Right renal pelvis (tissue), 4 donors: ENCODE data around the gene SMIM38. TPM values are rescaled to one million over a fixed set of nuclear protein-coding genes. Genes with fewer than 3 reads are reported as not detected.

ENCODE experiments used
- DNase-seq, 4 donors: peaks; one replicate each; pipeline ENCODE4 v3.0.0-alpha.2; 2013; ENCODE audit warnings: low read depth in 4 of 4, low spot score in 3 of 4, missing footprints in 1 of 4
- polyA plus RNA-seq, 4 donors: library from polyadenylated mRNA; unstranded; fragments of 120-200 nt; gene quantifications; one replicate each; pipeline ENCODE4 v1.2.1, GENCODE V29; 2013; ENCODE audit not compliant: insufficient read length in 4 of 4

SMIM38 gene
- polyA plus RNA-seq, 4 donors, result 0.35 to 1.1 (median 0.47) TPM

DNA sequence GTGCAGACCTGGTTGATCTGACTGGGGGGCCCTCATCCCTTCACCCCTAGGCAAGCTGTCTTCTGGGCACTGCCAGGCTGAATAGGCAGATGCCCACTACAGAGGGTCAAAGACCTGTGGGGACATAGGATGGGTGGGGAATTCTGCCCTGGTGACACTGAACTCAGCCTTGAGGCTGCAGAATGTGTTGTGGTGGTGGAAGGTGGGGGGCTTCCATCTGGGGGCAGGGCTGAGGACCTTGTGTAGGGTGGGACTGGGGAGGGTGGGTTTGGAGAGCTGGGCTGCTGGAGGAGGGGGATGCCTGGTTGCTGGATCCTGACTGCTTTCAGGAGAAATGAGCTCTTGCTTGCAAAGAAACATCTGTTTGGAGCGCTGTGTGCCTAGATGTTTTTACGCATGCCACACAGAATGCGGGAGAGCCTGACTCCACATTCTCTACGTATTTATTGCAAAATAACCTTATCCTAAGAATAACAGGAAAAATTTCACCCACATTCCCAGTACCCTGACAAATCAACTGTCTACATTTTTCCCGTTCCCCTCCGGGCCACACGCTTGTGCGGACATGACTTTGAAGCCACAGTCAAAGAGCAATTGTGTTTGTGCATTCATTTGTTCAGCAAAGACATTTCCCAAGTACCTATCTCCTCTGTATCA is 18.3 kb downstream of the SMIM38 start:
- DNase-seq, result no peak

GRCh38 chr11:69174841-69175240 is 19.1 kb downstream of the SMIM38 start:
- no peak for DNase-seq

GRCh38 chr11:69178819-69179482 is 23.2 kb downstream of the SMIM38 start:
- no peak for DNase-seq

- no peak for DNase-seq
Observed at GRCh38 chr11:69180226-69180625, 24.5 kb downstream of the SMIM38 start.

DNA sequence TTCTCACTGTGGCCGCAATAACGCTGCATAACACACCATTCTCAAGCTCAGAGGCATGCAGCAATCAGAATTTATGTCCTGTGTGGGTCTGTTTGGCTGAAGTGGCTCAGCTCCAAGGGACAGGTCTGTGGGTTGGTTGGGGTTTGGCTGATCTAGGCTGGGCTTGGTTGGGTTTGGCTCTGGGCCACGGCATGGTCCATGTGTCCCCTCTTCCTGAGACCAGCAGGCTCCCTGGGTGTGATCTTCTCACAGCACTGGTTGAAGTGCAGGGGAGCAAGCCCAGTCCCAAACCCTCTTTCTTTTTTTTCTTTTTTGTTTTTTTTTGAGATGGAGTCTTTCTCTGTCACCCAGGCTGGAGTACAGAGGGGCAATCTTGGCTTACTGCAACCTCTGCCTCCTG is 25.0 kb downstream of the SMIM38 start:
- DNase-seq, result no peak

DNA sequence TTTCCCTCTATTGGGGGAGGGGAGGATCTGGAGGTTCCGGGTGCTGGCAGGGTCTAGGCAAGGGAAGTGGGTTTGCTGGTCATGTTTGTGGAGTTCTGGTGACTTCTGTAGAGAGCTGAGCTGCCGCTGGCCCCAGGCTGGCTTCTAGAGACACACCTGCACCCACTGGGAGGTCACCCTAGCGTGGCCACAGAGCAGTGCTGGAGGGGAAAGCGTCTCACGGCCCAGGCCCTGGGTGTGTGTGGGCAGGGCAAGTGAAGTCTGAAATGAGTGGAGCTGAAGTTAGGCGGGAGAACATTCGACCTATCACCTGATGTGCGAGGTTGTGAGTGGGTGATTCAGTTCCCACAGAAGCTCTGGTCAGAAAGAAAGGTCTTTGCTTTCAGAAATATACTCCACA is 27.9 kb downstream of the SMIM38 start:
- DNase-seq, result no peak

DNA sequence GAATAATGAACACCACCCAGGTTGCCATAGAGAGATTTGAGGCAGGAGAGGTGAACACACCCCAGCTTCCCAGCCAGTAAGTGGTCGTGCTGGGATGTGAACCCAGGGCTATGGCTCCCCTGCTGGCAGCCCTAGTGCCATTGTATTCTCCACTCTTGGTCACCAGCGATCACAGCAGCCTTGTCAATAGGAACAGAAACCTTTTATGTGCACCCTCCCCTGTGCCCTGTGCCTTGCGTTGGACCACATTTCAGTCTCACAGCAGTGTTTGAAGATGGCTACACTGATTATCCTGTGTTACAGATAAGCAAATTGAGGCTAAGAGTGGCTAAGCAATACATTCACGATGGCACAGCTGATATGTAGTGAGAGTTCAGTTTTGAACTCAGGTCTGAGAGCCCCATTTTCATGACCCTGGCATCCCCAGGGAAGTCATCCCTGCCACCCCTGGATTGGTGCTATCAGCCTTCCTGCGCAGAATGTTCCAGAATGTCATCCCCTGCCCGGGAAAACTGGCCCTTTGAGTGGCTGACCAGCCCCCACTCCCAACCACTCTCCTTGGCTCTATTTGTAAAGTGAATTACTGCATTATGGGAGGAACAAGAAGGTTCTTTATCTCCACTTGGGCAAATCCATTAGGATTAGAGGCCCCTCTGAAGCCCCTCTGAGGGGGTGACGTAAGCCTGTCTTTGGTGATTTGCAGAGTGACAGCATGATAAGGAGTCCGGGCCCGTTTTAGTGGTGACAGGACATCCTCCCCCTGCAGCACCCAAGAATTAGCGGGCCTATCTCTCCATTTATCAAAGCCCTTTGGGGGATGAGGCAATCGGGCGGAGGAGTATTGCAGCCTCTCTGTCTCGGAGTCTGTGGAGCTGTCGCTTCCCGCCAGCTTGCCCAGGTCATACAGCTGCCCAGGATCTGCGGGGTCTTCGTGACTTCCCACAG is 30.9 kb downstream of the SMIM38 start:
- no peak for DNase-seq

GRCh38 chr11:69187540-69188065 is 31.9 kb downstream of the SMIM38 start:
- no peak for DNase-seq

- DNase-seq, result no peak
Observed at GRCh38 chr11:69189059-69189458, 33.3 kb downstream of the SMIM38 start.

DNA sequence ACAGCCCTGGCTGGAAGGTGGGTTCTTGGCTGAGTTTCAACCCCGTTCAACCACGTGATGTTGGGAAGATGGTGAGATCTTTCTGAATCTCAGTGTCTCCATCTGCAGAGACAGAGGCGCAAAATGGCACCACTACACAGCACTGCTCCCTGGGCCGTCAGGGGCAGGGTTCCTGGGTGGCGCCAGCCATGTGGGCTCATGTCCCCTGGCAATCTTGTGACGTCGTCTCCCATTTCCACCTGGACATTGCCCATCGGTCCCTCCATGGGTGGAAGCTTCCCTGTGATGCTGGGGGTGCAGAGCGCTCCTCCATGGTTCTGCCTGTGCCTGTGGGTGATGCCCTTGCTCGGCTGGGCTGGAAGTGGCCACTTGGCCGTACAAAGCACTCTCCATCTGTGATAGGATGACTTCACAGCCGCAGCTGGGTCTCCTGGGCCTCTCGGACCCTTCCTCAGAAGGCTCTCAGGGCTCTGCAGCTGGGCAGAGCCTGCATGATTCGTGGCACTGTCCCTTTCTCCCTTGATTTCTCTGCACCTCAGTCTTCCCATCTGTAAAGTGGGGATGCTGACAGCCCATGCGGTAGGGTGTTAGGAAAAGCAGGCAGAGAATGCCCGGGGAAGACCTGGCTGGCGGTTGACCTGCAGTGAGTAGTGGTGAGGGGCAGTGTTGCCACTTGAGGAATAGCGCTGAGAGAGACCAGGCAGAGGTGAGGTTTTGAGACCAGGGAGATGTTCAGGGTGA is 35.2 kb downstream of the SMIM38 start:
- no peak for DNase-seq

GRCh38 chr11:69192301-69192721 is 36.6 kb downstream of the SMIM38 start:
- DNase-seq, result peak in 1 of 4 donors; percentile 33

GRCh38 chr11:69193151-69193550 is 37.4 kb downstream of the SMIM38 start:
- no peak for DNase-seq

DNA sequence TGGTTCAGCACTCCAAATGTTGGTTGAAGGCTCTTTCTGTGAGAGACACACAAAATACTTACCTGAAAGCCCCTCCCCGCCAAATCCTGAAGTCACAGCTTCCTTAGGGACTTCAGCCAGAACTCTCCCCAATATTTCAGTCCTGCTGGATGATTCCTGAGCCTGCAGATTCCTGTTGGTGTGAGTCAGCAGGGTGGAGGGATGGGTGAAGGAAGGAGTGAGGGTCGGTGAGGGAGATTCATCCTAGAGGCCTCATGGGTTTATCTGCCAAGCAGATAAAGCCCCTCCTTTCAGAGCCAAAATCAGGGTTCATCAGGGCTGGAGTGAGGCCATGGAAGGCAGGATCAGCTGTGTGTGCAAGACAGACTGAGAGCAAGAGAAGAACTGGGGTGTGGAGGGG is 37.9 kb downstream of the SMIM38 start:
- no peak for DNase-seq

DNA sequence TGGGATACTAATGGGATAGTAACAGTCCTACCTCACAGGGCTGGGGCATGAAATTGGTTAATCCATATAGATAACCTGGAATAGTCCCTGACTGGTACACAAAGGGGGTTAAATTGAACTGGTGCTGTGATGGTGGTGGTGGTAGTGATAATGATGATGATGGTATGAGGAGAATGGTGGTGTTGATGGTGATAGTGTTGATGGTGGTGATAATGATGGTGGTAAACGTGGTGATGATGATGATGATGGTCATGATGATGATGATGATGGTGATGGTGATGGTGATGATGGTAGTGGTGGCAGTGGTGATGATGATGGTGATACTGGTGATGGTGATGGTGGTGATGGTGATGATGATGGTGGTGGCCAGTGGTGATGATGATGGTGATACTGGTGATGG is 38.7 kb downstream of the SMIM38 start:
- DNase-seq, result no peak

DNA sequence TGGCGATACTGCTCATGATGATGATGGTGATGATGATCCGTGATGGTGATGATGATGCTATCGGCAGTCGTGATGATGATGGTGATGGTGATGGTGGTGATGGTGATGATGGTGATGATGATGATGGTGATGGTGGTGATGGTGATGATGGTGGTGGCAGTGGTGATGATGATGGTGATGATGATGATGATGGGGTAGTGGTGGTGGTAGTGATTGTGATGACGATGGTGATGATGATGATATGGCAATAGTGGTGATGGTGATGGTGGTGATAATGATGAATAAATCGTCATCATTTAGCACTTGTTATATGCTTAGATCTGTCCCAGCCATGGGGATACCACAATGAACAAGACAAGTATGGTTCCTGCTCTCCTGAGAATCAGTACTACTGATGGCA is 39.2 kb downstream of the SMIM38 start:
- no peak for DNase-seq

DNA sequence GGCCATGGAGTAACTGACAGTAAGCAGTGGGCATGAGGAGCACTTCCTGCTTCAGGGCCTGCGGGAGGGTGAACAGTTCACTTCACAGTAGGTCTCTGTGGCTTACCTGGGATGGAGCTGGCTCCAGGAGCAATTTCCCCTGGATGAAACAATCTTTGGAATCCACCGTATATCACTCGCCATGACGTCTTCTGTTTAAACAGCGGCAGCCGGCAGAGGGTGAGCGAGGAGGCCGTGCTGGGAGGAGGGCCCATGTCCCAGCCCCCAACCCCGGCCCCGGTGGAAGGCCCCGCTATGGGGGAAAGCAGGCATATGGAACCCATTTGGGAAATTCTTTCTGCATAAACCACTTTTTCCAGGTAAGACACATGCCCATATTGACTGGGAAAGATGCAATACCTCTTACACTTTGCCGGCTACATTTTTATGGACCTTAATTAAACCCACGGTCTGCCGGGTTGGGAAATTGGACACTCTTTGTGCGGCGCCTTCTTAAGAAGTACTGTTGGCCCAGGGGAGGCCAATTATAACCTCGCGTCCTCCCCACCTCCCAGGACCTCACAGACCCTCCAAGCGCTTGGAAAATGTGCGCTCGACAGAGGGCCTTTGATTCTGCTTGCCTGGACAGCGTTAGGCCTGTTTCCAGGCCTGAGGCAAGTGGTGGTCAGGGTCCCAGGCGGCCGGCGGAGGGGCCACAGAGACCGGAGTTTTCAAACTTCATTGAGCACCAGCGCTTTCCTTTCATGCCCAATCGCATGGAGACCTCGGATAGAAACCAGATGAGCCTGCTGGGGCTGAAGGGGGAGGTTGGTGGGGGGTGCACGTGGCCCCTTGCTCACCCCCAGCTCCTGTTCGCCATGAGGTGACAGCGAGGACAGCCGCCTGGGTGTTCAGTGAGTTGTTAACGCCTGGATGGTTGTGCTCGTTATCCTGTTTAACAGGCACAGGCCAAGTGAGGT is 40.4 kb downstream of the SMIM38 start:
- peak in 1 of 4 donors; percentile 43 for DNase-seq

DNA sequence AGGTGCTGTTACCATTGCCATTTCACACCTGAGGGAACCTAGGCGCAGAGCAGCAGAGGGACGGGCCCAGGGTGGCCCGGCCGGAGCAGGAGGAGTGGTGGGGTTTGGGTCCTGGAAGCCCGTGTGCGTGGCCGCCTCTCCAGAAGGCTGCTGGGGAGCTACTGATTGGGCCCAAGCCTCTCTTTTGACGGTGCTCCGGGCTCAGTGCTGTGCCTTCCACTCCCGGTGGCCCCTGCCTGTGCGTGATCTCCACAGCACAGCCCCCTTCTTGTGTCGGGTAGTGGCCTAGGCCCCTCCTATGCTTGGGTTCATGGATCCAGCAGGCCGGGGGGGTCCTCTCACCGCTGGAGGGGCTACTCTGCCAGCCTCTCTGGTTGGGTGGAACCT is 41.0 kb downstream of the SMIM38 start:
- no peak for DNase-seq

DNA sequence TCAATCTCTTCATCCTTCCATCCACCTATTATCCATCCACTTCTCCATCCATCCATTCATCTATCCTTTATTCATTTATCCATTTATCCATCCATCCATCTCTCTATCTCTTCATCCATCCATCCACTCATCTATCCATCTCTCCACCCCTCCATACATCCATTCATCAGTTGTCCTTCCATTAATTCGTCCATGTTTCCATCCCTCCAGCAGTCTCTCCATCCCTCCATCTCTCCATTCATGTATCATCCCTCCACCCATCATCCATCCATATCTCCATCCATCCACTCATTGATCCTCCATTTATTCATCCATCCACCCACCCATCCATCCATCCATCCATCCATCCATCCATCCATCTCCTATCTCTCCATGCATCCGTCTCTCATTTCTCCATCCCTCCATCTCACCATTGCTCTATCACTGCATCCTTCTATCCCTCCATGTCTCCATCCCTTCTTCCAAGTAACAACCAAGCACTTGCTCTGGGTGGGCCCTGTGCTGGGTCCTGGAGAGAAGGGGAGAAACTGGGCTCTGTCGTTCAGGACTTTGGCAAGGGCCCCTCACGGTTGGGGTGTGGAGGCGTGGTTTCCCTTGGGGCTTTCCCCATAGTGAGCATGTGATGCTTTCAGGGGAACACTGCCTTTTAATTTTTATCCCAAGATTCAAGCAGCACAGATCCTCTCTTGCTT is 43.3 kb downstream of the SMIM38 start:
- DNase-seq, result no peak
